Putamen (tissue), 1 donor: ENCODE measurements around the gene GDPD4.

Experiments used
- DNase-seq: peaks from one replicate; pipeline ENCODE4 v3.0.0-alpha.2; 2016; ENCODE audit warnings: low spot score

GDPD4 gene

GRCh38 chr11:77233011-77233410 is 68.5 kb downstream of the GDPD4 start:
- DNase-seq, result no peak

- DNase-seq, result no peak
Measured at GRCh38 chr11:77232242-77232641, 69.2 kb downstream of the GDPD4 start.

- DNase-seq, result no peak
Measured at GRCh38 chr11:77231800-77232199, 69.7 kb downstream of the GDPD4 start.

- DNase-seq, result no peak
Measured at GRCh38 chr11:77230878-77231605, 70.4 kb downstream of the GDPD4 start.

GRCh38 chr11:77223797-77224196 is 77.7 kb downstream of the GDPD4 start:
- DNase-seq, result no peak

- no peak for DNase-seq
Measured at GRCh38 chr11:77217156-77217555, 84.3 kb downstream of the GDPD4 start.

- no peak for DNase-seq
Measured at GRCh38 chr11:77215106-77215505, 86.4 kb downstream of the GDPD4 start.

GRCh38 chr11:77214557-77214956 is 86.9 kb downstream of the GDPD4 start:
- DNase-seq, result no peak

- no peak for DNase-seq
Measured at GRCh38 chr11:77213589-77214428, 87.7 kb downstream of the GDPD4 start.

GRCh38 chr11:77213029-77213579 is 88.4 kb downstream of the GDPD4 start:
- no peak for DNase-seq

GRCh38 chr11:77212314-77213007 is 89.0 kb downstream of the GDPD4 start:
- DNase-seq, result no peak

- no peak for DNase-seq
Measured at GRCh38 chr11:77211594-77212251, 89.8 kb downstream of the GDPD4 start.

- DNase-seq, result no peak
Measured at GRCh38 chr11:77211040-77211451, 90.4 kb downstream of the GDPD4 start.

GRCh38 chr11:77209663-77210062 is 91.8 kb downstream of the GDPD4 start:
- no peak for DNase-seq

GRCh38 chr11:77208535-77208934 is 93.0 kb downstream of the GDPD4 start:
- DNase-seq, result no peak

- DNase-seq, result no peak
Measured at GRCh38 chr11:77207618-77208313, 93.7 kb downstream of the GDPD4 start.

GRCh38 chr11:77207019-77207485 is 94.4 kb downstream of the GDPD4 start:
- DNase-seq, result no peak

GRCh38 chr11:77206264-77207018 is 95.0 kb downstream of the GDPD4 start:
- DNase-seq, result no peak

GRCh38 chr11:77205467-77206263 is 95.8 kb downstream of the GDPD4 start:
- DNase-seq, result no peak
